ENCODE results near the gene MRM2.

Gene MRM2

DNA sequence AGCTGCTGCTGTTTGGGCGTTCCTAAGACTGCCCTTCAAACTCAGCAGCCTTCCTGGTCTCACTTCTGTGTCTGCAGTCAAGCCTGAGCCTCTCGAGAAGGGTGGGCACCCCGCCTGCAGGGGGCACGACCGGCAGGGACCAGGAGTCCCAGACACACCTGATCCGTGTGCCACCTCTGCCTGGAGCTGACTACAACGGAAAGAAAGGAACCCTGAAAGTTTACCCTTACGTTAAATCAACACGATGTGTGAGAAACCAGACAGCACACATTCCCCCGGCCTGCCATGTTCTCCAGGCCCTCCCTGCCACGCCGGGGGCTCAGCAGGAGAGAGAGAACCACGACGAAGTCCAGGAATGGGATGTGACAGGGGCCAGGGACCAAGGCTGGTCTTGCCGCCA, 14.3 kb downstream of the MRM2 start:
- H3K27ac ChIP-seq (ENCODE audit: low read length) = no peak overlapping the region
- H3K9me3 ChIP-seq (replicated peaks; ENCODE audit: insufficient read depth, low read length) = no peaks in the 10 kb centered on the region
- H3F3A ChIP-seq (ENCODE audit: insufficient read depth, low read length) = no peaks in the 10 kb centered on the region
- TF ChIP-seq EZH2phosphoT487 (IDR thresholded peaks at IDR 0.05; ENCODE audit: low read length) (no peak), EZH2 (optimal IDR thresholded peaks at IDR 0.05; ENCODE audit: low read depth, low read length) (no peak)
- TF ChIP-seq, protein P1, sequence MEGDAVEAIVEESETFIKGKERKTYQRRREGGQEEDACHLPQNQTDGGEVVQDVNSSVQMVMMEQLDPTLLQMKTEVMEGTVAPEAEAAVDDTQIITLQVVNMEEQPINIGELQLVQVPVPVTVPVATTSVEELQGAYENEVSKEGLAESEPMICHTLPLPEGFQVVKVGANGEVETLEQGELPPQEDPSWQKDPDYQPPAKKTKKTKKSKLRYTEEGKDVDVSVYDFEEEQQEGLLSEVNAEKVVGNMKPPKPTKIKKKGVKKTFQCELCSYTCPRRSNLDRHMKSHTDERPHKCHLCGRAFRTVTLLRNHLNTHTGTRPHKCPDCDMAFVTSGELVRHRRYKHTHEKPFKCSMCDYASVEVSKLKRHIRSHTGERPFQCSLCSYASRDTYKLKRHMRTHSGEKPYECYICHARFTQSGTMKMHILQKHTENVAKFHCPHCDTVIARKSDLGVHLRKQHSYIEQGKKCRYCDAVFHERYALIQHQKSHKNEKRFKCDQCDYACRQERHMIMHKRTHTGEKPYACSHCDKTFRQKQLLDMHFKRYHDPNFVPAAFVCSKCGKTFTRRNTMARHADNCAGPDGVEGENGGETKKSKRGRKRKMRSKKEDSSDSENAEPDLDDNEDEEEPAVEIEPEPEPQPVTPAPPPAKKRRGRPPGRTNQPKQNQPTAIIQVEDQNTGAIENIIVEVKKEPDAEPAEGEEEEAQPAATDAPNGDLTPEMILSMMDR (IDR thresholded peaks at IDR 0.05; ENCODE audit: low read length) = no peak
- H3K4me3 ChIP-seq (ENCODE audit: low read length) = no peak overlapping the region
- H3K79me2 ChIP-seq (ENCODE audit: low read length) = peaks cover 38% of the 10 kb centered on the region
- H3K36me3 ChIP-seq (replicated peaks; ENCODE audit: insufficient read depth, low read length) = no peaks in the 10 kb centered on the region
- no peaks in the 10 kb centered on the region for H3K27me3 ChIP-seq (replicated peaks; ENCODE audit: insufficient read depth, low read length)
- no peak overlapping the region for H3K4me2 ChIP-seq (ENCODE audit: low read depth, low read length)
- no peak overlapping the region for H2AFZ ChIP-seq (ENCODE audit: low read length)
- H3K9me2 ChIP-seq (replicated peaks; ENCODE audit: insufficient read depth, low read length) = no peaks in the 10 kb centered on the region
- no peaks in the 10 kb centered on the region for H4K20me1 ChIP-seq (ENCODE audit: insufficient read depth, low read length)
- no peak overlapping the region for H3K9ac ChIP-seq (ENCODE audit: low read length)
- no peaks in the 10 kb centered on the region for H3K4me1 ChIP-seq (ENCODE audit: low read length)
- DNase-seq = no peak

DNA sequence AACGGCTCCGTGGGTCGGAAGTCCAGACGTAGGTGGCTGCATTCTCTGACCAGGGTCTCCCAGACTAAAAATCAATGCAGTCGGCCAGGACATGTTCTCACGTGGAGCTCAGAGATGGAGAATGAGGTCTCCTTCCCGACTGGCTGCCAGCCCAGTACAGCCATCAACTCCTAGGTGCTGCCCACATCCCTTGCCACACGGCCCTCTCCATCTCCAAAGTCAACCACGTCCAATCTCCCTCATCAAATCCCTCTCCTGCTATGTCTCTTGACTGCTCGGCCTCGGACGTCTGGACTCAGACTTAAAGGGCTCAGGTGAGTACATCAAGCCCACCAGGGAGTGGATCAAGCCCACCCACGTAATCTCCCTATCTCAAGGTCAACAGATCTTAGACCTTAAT, 16.2 kb downstream of the MRM2 start:
- H3K4me3 ChIP-seq (ENCODE audit: low read length) = no peak overlapping the region
- H3K36me3 ChIP-seq (replicated peaks; ENCODE audit: insufficient read depth, low read length) = no peaks in the 10 kb centered on the region
- no peak overlapping the region for H3K4me2 ChIP-seq (ENCODE audit: low read depth, low read length)
- H3K4me1 ChIP-seq (ENCODE audit: low read length) = no peaks in the 10 kb centered on the region
- H3F3A ChIP-seq (ENCODE audit: insufficient read depth, low read length) = no peaks in the 10 kb centered on the region
- H3K9me3 ChIP-seq (replicated peaks; ENCODE audit: insufficient read depth, low read length) = no peaks in the 10 kb centered on the region
- H4K20me1 ChIP-seq (ENCODE audit: insufficient read depth, low read length) = no peaks in the 10 kb centered on the region
- H3K79me2 ChIP-seq (ENCODE audit: low read length) = peaks cover 21% of the 10 kb centered on the region
- no peak overlapping the region for H3K9ac ChIP-seq (ENCODE audit: low read length)
- no peaks in the 10 kb centered on the region for H3K9me2 ChIP-seq (replicated peaks; ENCODE audit: insufficient read depth, low read length)
- no peak overlapping the region for H2AFZ ChIP-seq (ENCODE audit: low read length)
- DNase-seq = no peak
- H3K27me3 ChIP-seq (replicated peaks; ENCODE audit: insufficient read depth, low read length) = no peaks in the 10 kb centered on the region
- H3K27ac ChIP-seq (ENCODE audit: low read length) = no peak overlapping the region
- TF ChIP-seq, protein P1 (IDR thresholded peaks at IDR 0.05; ENCODE audit: low read length) = no peak
- TF ChIP-seq EZH2 (optimal IDR thresholded peaks at IDR 0.05; ENCODE audit: low read depth, low read length) = no peak
- TF ChIP-seq EZH2phosphoT487 (IDR thresholded peaks at IDR 0.05; ENCODE audit: low read length) = no peak

DNA sequence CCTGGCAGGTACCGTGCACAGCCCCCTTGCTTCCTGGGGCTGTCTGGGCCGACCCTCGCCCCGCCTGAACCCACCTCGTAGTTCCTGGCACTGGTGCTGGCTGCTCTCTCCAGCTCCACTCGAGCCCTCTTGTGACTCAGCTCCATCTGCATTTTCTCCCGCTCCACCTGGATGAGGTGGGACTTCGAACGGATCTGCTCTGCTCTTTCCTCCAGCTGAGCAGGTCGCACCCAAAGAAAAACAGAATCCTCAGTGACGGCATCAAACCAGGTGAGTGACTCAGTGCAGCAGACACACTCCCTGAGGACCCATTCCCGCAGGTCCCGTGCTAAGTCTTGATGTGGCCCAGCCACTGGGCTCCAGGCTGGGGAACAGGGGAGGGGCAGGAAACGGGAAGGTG, 16.7 kb downstream of the MRM2 start:
- TF ChIP-seq EZH2 (optimal IDR thresholded peaks at IDR 0.05; ENCODE audit: low read depth, low read length) = no peak
- TF ChIP-seq, protein P1 (IDR thresholded peaks at IDR 0.05; ENCODE audit: low read length) = no peak
- no peak for TF ChIP-seq EZH2phosphoT487 (IDR thresholded peaks at IDR 0.05; ENCODE audit: low read length)
- H3K36me3 ChIP-seq (replicated peaks; ENCODE audit: insufficient read depth, low read length) = no peaks in the 10 kb centered on the region
- H3K9me3 ChIP-seq (replicated peaks; ENCODE audit: insufficient read depth, low read length) = no peaks in the 10 kb centered on the region
- no peak overlapping the region for H3K27ac ChIP-seq (ENCODE audit: low read length)
- DNase-seq = no peak
- H2AFZ ChIP-seq (ENCODE audit: low read length) = no peak overlapping the region
- no peak overlapping the region for H3K9ac ChIP-seq (ENCODE audit: low read length)
- H3K4me2 ChIP-seq (ENCODE audit: low read depth, low read length) = no peak overlapping the region
- H3K27me3 ChIP-seq (replicated peaks; ENCODE audit: insufficient read depth, low read length) = no peaks in the 10 kb centered on the region
- H3K79me2 ChIP-seq (ENCODE audit: low read length) = peaks cover 16% of the 10 kb centered on the region
- H4K20me1 ChIP-seq (ENCODE audit: insufficient read depth, low read length) = no peaks in the 10 kb centered on the region
- H3F3A ChIP-seq (ENCODE audit: insufficient read depth, low read length) = no peaks in the 10 kb centered on the region
- H3K9me2 ChIP-seq (replicated peaks; ENCODE audit: insufficient read depth, low read length) = no peaks in the 10 kb centered on the region
- no peak overlapping the region for H3K4me3 ChIP-seq (ENCODE audit: low read length)
- H3K4me1 ChIP-seq (ENCODE audit: low read length) = no peaks in the 10 kb centered on the region
